ENCODE data around the gene PNMA8B.
A peak's percentile ranks its signal among the peaks of the same experiment; 100 is the strongest.

The PNMA8B gene

DNA sequence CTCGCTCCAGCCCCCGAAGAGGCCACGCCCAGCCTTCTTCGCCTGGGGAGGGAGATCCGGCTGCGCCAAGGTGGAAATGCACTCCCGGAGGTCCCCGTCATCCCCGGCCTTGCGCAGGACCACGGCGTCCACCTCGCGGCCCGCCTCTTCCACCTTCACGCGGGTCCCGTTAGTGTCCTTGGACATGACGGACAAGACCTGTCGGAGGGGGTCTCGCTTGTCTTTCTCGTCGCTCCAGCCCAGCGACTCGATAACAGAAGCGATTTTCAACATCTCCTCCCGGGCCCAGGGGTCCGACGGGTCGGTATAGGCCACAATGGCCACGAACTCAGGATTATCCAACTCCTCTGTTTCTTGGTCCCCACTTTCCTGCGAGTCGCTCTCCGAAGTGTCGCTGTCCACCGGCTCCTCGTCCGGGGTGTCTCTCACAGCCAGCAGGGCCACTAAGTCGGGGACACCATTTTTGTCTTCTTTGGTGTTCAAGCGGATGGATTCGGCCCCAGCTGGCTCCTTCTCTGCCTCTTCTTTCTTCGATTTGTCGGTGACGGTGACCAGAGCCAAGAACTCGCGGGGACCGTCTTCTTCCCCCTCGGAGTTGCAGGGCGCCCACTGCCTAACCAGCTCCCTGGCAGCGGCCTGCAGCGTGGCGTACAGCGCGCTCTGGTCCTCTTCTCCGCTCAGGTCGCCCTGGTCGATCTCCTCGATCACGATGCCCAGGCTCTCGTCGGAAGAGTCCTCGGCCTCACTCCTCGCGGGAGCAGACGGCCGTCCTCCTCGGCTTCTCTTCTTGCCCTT lies 1.3 kb downstream of the PNMA8B start:
- Histone ChIP-seq H3K79me2 (ENCODE audit: control insufficient read depth, low read length) (no peaks in the 10 kb centered on the region), H3K9me3 (ENCODE audit: control insufficient read depth, insufficient read depth, low read length) (no peaks in the 10 kb centered on the region), H3K4me1 (ENCODE audit: control insufficient read depth, low read length) (peaks cover 24% of the 10 kb centered on the region), H4K20me1 (ENCODE audit: control insufficient read depth, insufficient read depth, low read depth, low read length) (no peaks in the 10 kb centered on the region), H3K9me2 (replicated peaks; ENCODE audit: control insufficient read depth, low read length) (no peaks in the 10 kb centered on the region), H3K27me3 (ENCODE audit: control insufficient read depth, low read length) (peaks cover 58% of the 10 kb centered on the region), H3K36me3 (ENCODE audit: control insufficient read depth, low read length) (no peaks in the 10 kb centered on the region), H3F3A (ENCODE audit: control insufficient read depth, insufficient read depth) (no peaks in the 10 kb centered on the region), H3K4me2 (ENCODE audit: low read length) (peak overlapping the region; percentile 59), H3K4me3 (ENCODE audit: low read length) (0 out of 2 replicates have a peak overlapping the region, but pooled peaks have one; percentile 38), H3K27ac (ENCODE audit: low read depth, low read length) (no peak overlapping the region)
- TF ChIP-seq EZH2phosphoT487 (IDR thresholded peaks at IDR 0.05; ENCODE audit: borderline replicate concordance, low read length), result no peak
- TF ChIP-seq, protein P1, sequence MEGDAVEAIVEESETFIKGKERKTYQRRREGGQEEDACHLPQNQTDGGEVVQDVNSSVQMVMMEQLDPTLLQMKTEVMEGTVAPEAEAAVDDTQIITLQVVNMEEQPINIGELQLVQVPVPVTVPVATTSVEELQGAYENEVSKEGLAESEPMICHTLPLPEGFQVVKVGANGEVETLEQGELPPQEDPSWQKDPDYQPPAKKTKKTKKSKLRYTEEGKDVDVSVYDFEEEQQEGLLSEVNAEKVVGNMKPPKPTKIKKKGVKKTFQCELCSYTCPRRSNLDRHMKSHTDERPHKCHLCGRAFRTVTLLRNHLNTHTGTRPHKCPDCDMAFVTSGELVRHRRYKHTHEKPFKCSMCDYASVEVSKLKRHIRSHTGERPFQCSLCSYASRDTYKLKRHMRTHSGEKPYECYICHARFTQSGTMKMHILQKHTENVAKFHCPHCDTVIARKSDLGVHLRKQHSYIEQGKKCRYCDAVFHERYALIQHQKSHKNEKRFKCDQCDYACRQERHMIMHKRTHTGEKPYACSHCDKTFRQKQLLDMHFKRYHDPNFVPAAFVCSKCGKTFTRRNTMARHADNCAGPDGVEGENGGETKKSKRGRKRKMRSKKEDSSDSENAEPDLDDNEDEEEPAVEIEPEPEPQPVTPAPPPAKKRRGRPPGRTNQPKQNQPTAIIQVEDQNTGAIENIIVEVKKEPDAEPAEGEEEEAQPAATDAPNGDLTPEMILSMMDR (IDR thresholded peaks at IDR 0.05; ENCODE audit: low read depth, low read length, poor library complexity, severe bottlenecking), result no peak

DNA sequence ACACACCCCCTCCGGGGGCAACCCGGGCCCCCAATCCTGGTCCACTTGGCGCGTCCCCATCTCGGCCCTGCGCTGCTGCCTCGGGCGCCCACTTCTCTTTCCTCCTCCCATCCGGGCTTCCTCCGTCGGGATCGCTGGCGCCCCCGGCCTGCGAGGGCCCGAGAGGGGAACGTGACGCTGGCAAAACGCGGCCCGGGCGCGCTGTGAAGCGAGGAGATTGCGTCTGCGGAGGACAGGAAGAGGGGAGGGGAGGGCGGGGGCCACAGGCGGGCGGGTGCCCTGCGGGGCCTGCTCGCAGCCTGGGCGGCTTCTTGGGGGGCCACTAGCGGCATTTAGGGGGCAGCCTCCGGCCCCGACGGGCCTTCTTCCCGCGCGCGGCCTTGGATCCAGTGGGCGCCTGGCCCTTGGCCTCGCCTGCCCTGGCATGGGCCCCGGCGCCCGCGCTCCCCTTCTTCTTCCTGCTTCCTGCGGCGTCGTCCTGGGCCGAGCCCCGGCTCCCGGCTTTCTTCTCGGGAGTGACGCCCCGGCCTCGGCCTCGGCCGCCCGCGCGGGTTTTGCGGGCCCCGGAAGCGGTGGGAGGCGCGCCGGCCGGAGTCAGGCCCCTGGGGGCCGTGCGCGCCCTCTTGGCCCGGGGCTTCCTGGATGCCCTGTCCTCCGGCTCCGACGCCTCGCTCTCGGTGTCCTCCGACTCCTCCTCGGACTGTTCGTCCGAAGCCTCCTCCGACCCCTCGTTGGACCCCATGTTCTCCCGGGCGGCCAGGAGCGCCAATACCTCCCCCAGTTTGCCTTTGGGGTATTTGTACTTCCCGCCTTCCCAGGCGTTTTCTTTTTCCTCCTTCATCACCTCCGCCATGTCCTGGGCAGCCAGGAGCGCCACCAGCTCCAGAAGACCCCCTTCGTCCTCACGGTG lies 2.2 kb downstream of the PNMA8B start:
- Histone ChIP-seq H3K9me3 (ENCODE audit: control insufficient read depth, insufficient read depth, low read length) (no peaks in the 10 kb centered on the region), H3K27me3 (ENCODE audit: control insufficient read depth, low read length) (peaks cover 61% of the 10 kb centered on the region), H3K4me1 (ENCODE audit: control insufficient read depth, low read length) (peaks cover 20% of the 10 kb centered on the region), H3K4me2 (ENCODE audit: low read length) (peak overlapping the region; percentile 59), H4K20me1 (ENCODE audit: control insufficient read depth, insufficient read depth, low read depth, low read length) (no peaks in the 10 kb centered on the region), H3K36me3 (ENCODE audit: control insufficient read depth, low read length) (no peaks in the 10 kb centered on the region), H3K9me2 (replicated peaks; ENCODE audit: control insufficient read depth, low read length) (no peaks in the 10 kb centered on the region), H3F3A (ENCODE audit: control insufficient read depth, insufficient read depth) (no peaks in the 10 kb centered on the region), H3K27ac (ENCODE audit: low read depth, low read length) (no peak overlapping the region), H3K79me2 (ENCODE audit: control insufficient read depth, low read length) (no peaks in the 10 kb centered on the region), H3K4me3 (ENCODE audit: low read length) (peak overlapping the region; percentile 38)
- TF ChIP-seq, protein P1 (IDR thresholded peaks at IDR 0.05; ENCODE audit: low read depth, low read length, poor library complexity, severe bottlenecking), result no peak
- no peak for TF ChIP-seq EZH2phosphoT487 (IDR thresholded peaks at IDR 0.05; ENCODE audit: borderline replicate concordance, low read length)

GRCh38 chr19:46492841-46493235 lies 2.8 kb downstream of the PNMA8B start:
- Histone ChIP-seq H3K36me3 (ENCODE audit: control insufficient read depth, low read length) (no peaks in the 10 kb centered on the region), H3K4me3 (ENCODE audit: low read length) (peak overlapping the region; percentile 38), H3K4me2 (ENCODE audit: low read length) (peak overlapping the region; percentile 59), H3K79me2 (ENCODE audit: control insufficient read depth, low read length) (no peaks in the 10 kb centered on the region), H3K9me3 (ENCODE audit: control insufficient read depth, insufficient read depth, low read length) (no peaks in the 10 kb centered on the region), H3K27me3 (ENCODE audit: control insufficient read depth, low read length) (peaks cover 61% of the 10 kb centered on the region), H4K20me1 (ENCODE audit: control insufficient read depth, insufficient read depth, low read depth, low read length) (no peaks in the 10 kb centered on the region), H3K4me1 (ENCODE audit: control insufficient read depth, low read length) (peaks cover 20% of the 10 kb centered on the region), H3F3A (ENCODE audit: control insufficient read depth, insufficient read depth) (no peaks in the 10 kb centered on the region), H3K9me2 (replicated peaks; ENCODE audit: control insufficient read depth, low read length) (no peaks in the 10 kb centered on the region), H3K27ac (ENCODE audit: low read depth, low read length) (no peak overlapping the region)
- TF ChIP-seq, protein P1 (IDR thresholded peaks at IDR 0.05; ENCODE audit: low read depth, low read length, poor library complexity, severe bottlenecking), result no peak
- TF ChIP-seq EZH2phosphoT487 (IDR thresholded peaks at IDR 0.05; ENCODE audit: borderline replicate concordance, low read length), result 0 out of 2 replicates have a peak, but pooled peaks have one; percentile 46
